ENCODE measurements around the gene MRE11. TPM values are rescaled to one million over a fixed set of nuclear protein-coding genes. Genes with fewer than 3 reads are reported as not detected.
A peak's percentile ranks its signal among the peaks of the same experiment; 100 is the strongest.

MRE11 gene
- total RNA-seq, 2 donors from 2014 or later: 14.0 to 17.6 TPM

GRCh38 chr11:94424011-94424410 is 69.6 kb downstream of the MRE11 start:
- no peak overlapping the region for H3K4me3 ChIP-seq
- H3K27me3 ChIP-seq: no peaks in the 10 kb centered on the region
- H3K27ac ChIP-seq: no peak overlapping the region
- H3K36me3 ChIP-seq: no peaks in the 10 kb centered on the region
- intact Hi-C loops (cut with DNase I): no loop called here
- no peak for TF ChIP-seq CTCF (IDR thresholded peaks at IDR 0.05)
- no peaks in the 10 kb centered on the region for H3K4me1 ChIP-seq
- no peaks in the 10 kb centered on the region for H3K9me3 ChIP-seq
- no peak for DNase-seq
- H3K9ac ChIP-seq (ENCODE audit: low read depth in 2 of 2, low read length in 2 of 2): no peak overlapping the region

- Histone ChIP-seq H3K36me3 (no peaks in the 10 kb centered on the region), H3K9ac (ENCODE audit: low read depth in 2 of 2, low read length in 2 of 2) (no peak overlapping the region), H3K27ac (no peak overlapping the region), H3K4me3 (no peak overlapping the region), H3K9me3 (no peaks in the 10 kb centered on the region), H3K27me3 (no peaks in the 10 kb centered on the region), H3K4me1 (no peaks in the 10 kb centered on the region)
- no peak for DNase-seq
- TF ChIP-seq CTCF (IDR thresholded peaks at IDR 0.05): no peak
- intact Hi-C loops (cut with DNase I): no loop called here
Observed at GRCh38 chr11:94423507-94423906, 70.1 kb downstream of the MRE11 start.

- Histone ChIP-seq H3K4me3 (no peak overlapping the region), H3K27me3 (no peaks in the 10 kb centered on the region), H3K9me3 (no peaks in the 10 kb centered on the region), H3K36me3 (no peaks in the 10 kb centered on the region), H3K27ac (no peak overlapping the region), H3K4me1 (no peaks in the 10 kb centered on the region), H3K9ac (ENCODE audit: low read depth in 2 of 2, low read length in 2 of 2) (no peak overlapping the region)
- intact Hi-C loops (cut with DNase I): loop anchor here (5.0 to 10.0 kb wide), 2 partner anchors 246 to 523 kb away; no protein-coding TSS in a partner anchor
- TF ChIP-seq CTCF (IDR thresholded peaks at IDR 0.05): no peak
- DNase-seq: no peak
Observed at GRCh38 chr11:94418123-94418765, 75.4 kb downstream of the MRE11 start.

GRCh38 chr11:94417386-94417987 is 76.2 kb downstream of the MRE11 start:
- no peak overlapping the region for H3K9ac ChIP-seq (ENCODE audit: low read depth in 2 of 2, low read length in 2 of 2)
- intact Hi-C loops (cut with DNase I): loop anchor here (5.0 to 10.0 kb wide), 2 partner anchors 245 to 523 kb away; no protein-coding TSS in a partner anchor

More at GRCh38 chr11:94417386-94417987, 76.2 kb downstream of the MRE11 start:
- TF ChIP-seq CTCF (IDR thresholded peaks at IDR 0.05): peak; percentile 45
- Histone ChIP-seq H3K36me3 (no peaks in the 10 kb centered on the region), H3K9me3 (no peaks in the 10 kb centered on the region), H3K4me1 (no peaks in the 10 kb centered on the region), H3K27me3 (no peaks in the 10 kb centered on the region), H3K27ac (no peak overlapping the region), H3K4me3 (no peak overlapping the region)
- no peak for DNase-seq

All from colonic mucosa (tissue), 4 donors.